CD4-positive, alpha-beta T cell treated with Interleukin-4 for 1 hour (primary cell): ENCODE data around the gene P2RX7.

Experiments used
- DNase-seq, 2 donors: peaks; one replicate each; pipeline ENCODE4 v3.0.0-alpha.2; 2020 to 2022

The P2RX7 gene

GRCh38 chr12:121132601-121133481, at the start of gene P2RX7:
Gene P2RX7, plus strand, starts transcription at chr12:121132876. Its CDS starts 95 bp downstream, at chr12:121132971.
- peak; percentile 43 to 64 for DNase-seq

- no peak for DNase-seq
These were observed 48.4 kb upstream of the P2RX7 start for GRCh38 chr12:121084229-121084628.

GRCh38 chr12:121085069-121085468, 47.6 kb upstream of the P2RX7 start:
- no peak for DNase-seq

- DNase-seq, result no peak
These were observed 46.9 kb upstream of the P2RX7 start for GRCh38 chr12:121085506-121086353.

- no peak for DNase-seq
These were observed 45.8 kb upstream of the P2RX7 start for GRCh38 chr12:121086781-121087295.

- no peak for DNase-seq
These were observed 45.0 kb upstream of the P2RX7 start for GRCh38 chr12:121087467-121088194.

GRCh38 chr12:121088195-121088585, 44.5 kb upstream of the P2RX7 start:
- DNase-seq, result no peak

GRCh38 chr12:121089031-121089812, 43.5 kb upstream of the P2RX7 start:
- DNase-seq, result no peak

GRCh38 chr12:121089813-121090430, 42.8 kb upstream of the P2RX7 start:
- DNase-seq, result no peak

GRCh38 chr12:121090586-121091514, 41.8 kb upstream of the P2RX7 start:
- DNase-seq, result no peak

- no peak for DNase-seq
These were observed 40.6 kb upstream of the P2RX7 start for GRCh38 chr12:121092034-121092433.

GRCh38 chr12:121093487-121093891, 39.2 kb upstream of the P2RX7 start:
- DNase-seq, result no peak

- DNase-seq, result peak; percentile 83
These were observed 37.0 kb upstream of the P2RX7 start for GRCh38 chr12:121095544-121096198.

GRCh38 chr12:121096199-121096798, 36.4 kb upstream of the P2RX7 start:
- DNase-seq, result no peak

- no peak for DNase-seq
These were observed 32.9 kb upstream of the P2RX7 start for GRCh38 chr12:121099779-121100178.

- DNase-seq, result no peak
These were observed 30.4 kb upstream of the P2RX7 start for GRCh38 chr12:121102307-121102706.

- DNase-seq, result no peak
These were observed 25.0 kb upstream of the P2RX7 start for GRCh38 chr12:121107681-121108080.

GRCh38 chr12:121108492-121108891, 24.2 kb upstream of the P2RX7 start:
- no peak for DNase-seq

GRCh38 chr12:121110211-121110940, 22.3 kb upstream of the P2RX7 start:
- DNase-seq, result peak; percentile 71
